H1 (cell line): ENCODE results near the gene NEGR1. TPM values are rescaled to one million over a fixed set of nuclear protein-coding genes. Genes with fewer than 3 reads are reported as not detected.

ENCODE experiments used
- CTCF ChIA-PET: fragments of 300-600 bp; sonication (Branson Sonifier 250); formaldehyde crosslinking; loops from one replicate; lab custom pipeline; 2021; ENCODE audit not compliant: partially characterized antibody; lab: Charles Lee
- POLR2A ChIA-PET: fragments of 300-600 bp; sonication (Branson Sonifier 250); formaldehyde crosslinking; loops from one replicate; lab custom pipeline; 2021; ENCODE audit warnings: inconsistent platforms; ENCODE audit not compliant: partially characterized antibody; lab: Charles Lee
- DNase-seq, 2 experiments: peaks; one replicate each; pipeline versions ENCODE4 v3.0.0 to v3.0.0-alpha.2; 2010 to 2022; ENCODE audit warnings: low spot score in 2 of 2, low read depth in 1 of 2, mixed read lengths in 1 of 2
- FAIRE-seq: peaks from 2 replicates; lab custom pipeline; 2011; peaks lifted over from hg19 to GRCh38; lab: Jason Lieb, UNC
- H2AFZ ChIP-seq: 2 replicates; pipeline ENCODE4 v1.8.1; 2012; ENCODE audit warnings: low read length, inconsistent platforms
- H2AK5ac ChIP-seq: 2 replicates; pipeline ENCODE4 v1.6.1; 2013; ENCODE audit warnings: low read depth, low read length
- H2BK120ac ChIP-seq: replicated peaks from 2 replicates; pipeline ENCODE3; 2013; ENCODE audit warnings: low read depth, low read length, inconsistent platforms
- H2BK12ac ChIP-seq: 2 replicates; pipeline ENCODE4 v1.6.1; 2013; ENCODE audit warnings: low read depth, low read length
- H2BK15ac ChIP-seq: 2 replicates; pipeline ENCODE4 v1.6.1; 2013; ENCODE audit warnings: low read length
- H2BK20ac ChIP-seq: 2 replicates; pipeline ENCODE4 v1.6.1; 2013; ENCODE audit warnings: low read length
- H2BK5ac ChIP-seq: 2 replicates; pipeline ENCODE4 v1.6.1; 2013; ENCODE audit warnings: low read depth, low read length
- H3K14ac ChIP-seq: 2 replicates; pipeline ENCODE4 v1.6.1; 2013; ENCODE audit warnings: inconsistent platforms; ENCODE audit not compliant: insufficient read length
- H3K18ac ChIP-seq: 2 replicates; pipeline ENCODE4 v1.6.1; 2013; ENCODE audit warnings: low read length; ENCODE audit errors: extremely low read depth
- H3K23ac ChIP-seq: 2 replicates; pipeline ENCODE4 v1.6.1; 2013; ENCODE audit warnings: inconsistent platforms; ENCODE audit not compliant: insufficient read length
- H3K23me2 ChIP-seq: 2 replicates; pipeline ENCODE4 v1.6.1; 2013; ENCODE audit warnings: low read depth, low read length
- H3K27ac ChIP-seq: 2 replicates; pipeline ENCODE4 v1.6.1; 2011; ENCODE audit warnings: low read depth, low read length, inconsistent platforms
- H3K27me3 ChIP-seq, 4 experiments: replicated peaks in 1 of 4; 1 replicate in 1 of 4; 2 replicates in 3 of 4; pipeline versions ENCODE4 v1.6.1 to v1.8.1; 2011 to 2013; ENCODE audit warnings: low read length in 3 of 4, mild to moderate bottlenecking in 3 of 4, inconsistent platforms in 2 of 4, mixed read lengths in 2 of 4, moderate library complexity in 1 of 4; ENCODE audit not compliant: control insufficient read depth in 3 of 4, insufficient read depth in 3 of 4; ENCODE audit errors: extremely low read depth in 1 of 4
- H3K36me3 ChIP-seq, 4 experiments: 2 replicates each; pipeline versions ENCODE4 v1.6.1 to v1.8.1; 2011 to 2013; ENCODE audit warnings: mild to moderate bottlenecking in 4 of 4, low read length in 3 of 4, moderate library complexity in 2 of 4, control low read depth in 1 of 4, inconsistent platforms in 1 of 4; ENCODE audit not compliant: insufficient read depth in 4 of 4, control insufficient read depth in 2 of 4
- H3K4ac ChIP-seq: replicated peaks from 2 replicates; pipeline ENCODE3; 2013; ENCODE audit warnings: low read length, low read depth, mixed read lengths, inconsistent platforms; ENCODE audit not compliant: insufficient read length
- H3K4me1 ChIP-seq, 4 experiments: replicated peaks in 1 of 4; 1 replicate in 1 of 4; 2 replicates in 3 of 4; pipeline versions ENCODE4 v1.6.1 to v1.8.1; 2011 to 2013; ENCODE audit warnings: low read length in 3 of 4, inconsistent platforms in 2 of 4, mixed read lengths in 1 of 4; ENCODE audit not compliant: insufficient read depth in 4 of 4, control insufficient read depth in 3 of 4
- H3K4me2 ChIP-seq, 2 experiments: 2 replicates each; pipeline versions ENCODE4 v1.6.1 to v1.8.1; 2011 to 2013; ENCODE audit warnings: low read depth in 2 of 2, low read length in 2 of 2, control low read depth in 1 of 2, inconsistent platforms in 1 of 2, mild to moderate bottlenecking in 1 of 2; ENCODE audit not compliant: insufficient read depth in 1 of 2
- H3K4me3 ChIP-seq, 4 experiments: fragments of 200-600, 300-600 bp in 1 of 4; sonication (generic), shearing (Covaris generic), sonication (Bioruptor Twin) in 1 of 4; 2 replicates each; pipeline versions ENCODE4 v1.5.1 to v1.8.1; 2011 to 2016; ENCODE audit warnings: low read length in 4 of 4, low read depth in 3 of 4, control low read depth in 2 of 4, inconsistent platforms in 2 of 4, mild to moderate bottlenecking in 2 of 4, mixed read lengths in 1 of 4, moderate library complexity in 1 of 4; ENCODE audit not compliant: insufficient read depth in 2 of 4; ENCODE audit errors: extremely low read depth in 1 of 4
- H3K56ac ChIP-seq: replicated peaks from 2 replicates; pipeline ENCODE3; 2013; ENCODE audit warnings: low read depth, mild to moderate bottlenecking, mixed read lengths, low read length, inconsistent platforms; ENCODE audit not compliant: insufficient read length
- H3K79me1 ChIP-seq: 2 replicates; pipeline ENCODE4 v1.6.1; 2013; ENCODE audit warnings: low read depth, low read length, control low read depth
- H3K79me2 ChIP-seq, 2 experiments: 2 replicates each; pipeline versions ENCODE4 v1.6.1 to v1.8.1; 2012 to 2013; ENCODE audit warnings: low read length in 2 of 2, mild to moderate bottlenecking in 2 of 2, inconsistent platforms in 1 of 2; ENCODE audit not compliant: insufficient read depth in 2 of 2, control insufficient read depth in 1 of 2
- H3K9ac ChIP-seq, 4 experiments: replicated peaks in 1 of 4; 1 replicate in 1 of 4; 2 replicates in 3 of 4; pipeline versions ENCODE4 v1.6.1 to v1.8.1; 2011 to 2013; ENCODE audit warnings: low read depth in 3 of 4, low read length in 3 of 4, control low read depth in 2 of 4, mild to moderate bottlenecking in 2 of 4, moderate library complexity in 2 of 4, inconsistent platforms in 1 of 4; ENCODE audit errors: extremely low read depth in 1 of 4
- H3K9me3 ChIP-seq, 2 experiments: 2 replicates each; pipeline versions ENCODE4 v1.6.1 to v1.8.1; 2012 to 2013; ENCODE audit warnings: mild to moderate bottlenecking in 2 of 2, moderate library complexity in 2 of 2, control low read depth in 1 of 2, inconsistent platforms in 1 of 2, low read depth in 1 of 2, low read length in 1 of 2, mixed read lengths in 1 of 2; ENCODE audit not compliant: insufficient read depth in 2 of 2
- H4K20me1 ChIP-seq, 2 experiments: replicated peaks in 1 of 2; 2 replicates each; pipeline versions ENCODE3 to v1.8.1; 2011 to 2013; ENCODE audit warnings: inconsistent platforms in 2 of 2, low read length in 2 of 2, mild to moderate bottlenecking in 1 of 2; ENCODE audit not compliant: insufficient read depth in 2 of 2, control insufficient read depth in 1 of 2
- H4K5ac ChIP-seq: 2 replicates; pipeline ENCODE4 v1.6.1; 2013; ENCODE audit warnings: low read length, low read depth, mixed read lengths, inconsistent platforms; ENCODE audit not compliant: insufficient read length
- H4K8ac ChIP-seq: 2 replicates; pipeline ENCODE4 v1.8.0; 2013; ENCODE audit warnings: mild to moderate bottlenecking, moderate library complexity, low read length, inconsistent platforms; ENCODE audit not compliant: insufficient read depth; ENCODE audit errors: extremely low read depth
- H4K91ac ChIP-seq: replicated peaks from 2 replicates; pipeline ENCODE3; 2013; ENCODE audit warnings: low read length, mixed read lengths, inconsistent platforms; ENCODE audit not compliant: insufficient read length
- ATF2 ChIP-seq: IDR thresholded peaks from 2 replicates; pipeline ENCODE4 v1.6.1; 2012; ENCODE audit warnings: low read length, inconsistent platforms
- EP300 ChIP-seq, 2 experiments: IDR thresholded peaks; 1 replicate in 1 of 2; 2 replicates in 1 of 2; pipeline ENCODE4 v1.6.1; 2011 to 2012; ENCODE audit warnings: low read depth in 2 of 2, low read length in 2 of 2, mild to moderate bottlenecking in 2 of 2, borderline replicate concordance in 1 of 2, inconsistent platforms in 1 of 2, moderate library complexity in 1 of 2
- HDAC6 ChIP-seq: IDR thresholded peaks from one replicate; pipeline ENCODE4 v1.7.1; 2012; ENCODE audit warnings: low read depth, mild to moderate bottlenecking, inconsistent platforms, low read length, moderate library complexity
- JUN ChIP-seq: IDR thresholded peaks from 2 replicates; pipeline ENCODE4 v1.6.1; 2011; ENCODE audit warnings: low read depth, mild to moderate bottlenecking, improper control_type of control experiment, low read length
- NRF1 ChIP-seq: IDR thresholded peaks from 2 replicates; pipeline ENCODE4 v1.6.1; 2011; ENCODE audit warnings: mild to moderate bottlenecking, low read depth, low read length, improper control_type of control experiment
- SAP30 ChIP-seq: fragments of 300-600 bp; sonication (generic); IDR thresholded peaks from 2 replicates; pipeline ENCODE4 v1.7.1; 2012; ENCODE audit warnings: low read length, moderate library complexity, mild to moderate bottlenecking, inconsistent platforms; ENCODE audit not compliant: insufficient read depth, insufficient replicate concordance
- SIN3A ChIP-seq, 2 experiments: IDR thresholded peaks in 1 of 2; conservative IDR thresholded peaks in 1 of 2; 2 replicates each; pipeline ENCODE4 v1.6.1; 2011 to 2012; ENCODE audit warnings: low read length in 2 of 2, improper control_type of control experiment in 1 of 2, low read depth in 1 of 2, mild to moderate bottlenecking in 1 of 2
- SIX5 ChIP-seq: IDR thresholded peaks from 2 replicates; pipeline ENCODE4 v1.6.1; 2011; ENCODE audit warnings: mild to moderate bottlenecking, low read depth, low read length
- SP2 ChIP-seq: IDR thresholded peaks from 2 replicates; pipeline ENCODE4 v1.6.1; 2012; ENCODE audit warnings: mild to moderate bottlenecking, low read length, inconsistent platforms
- SUZ12 ChIP-seq: fragments of 200-600 bp; sonication (generic); IDR thresholded peaks from 2 replicates; pipeline ENCODE4 v1.6.1; 2012; ENCODE audit warnings: mild to moderate bottlenecking, inconsistent platforms, low read length, moderate library complexity, mixed read lengths
- TAF1 ChIP-seq: IDR thresholded peaks from 2 replicates; pipeline ENCODE4 v1.6.1; 2011; ENCODE audit warnings: mild to moderate bottlenecking, low read depth, low read length
- TCF12 ChIP-seq: IDR thresholded peaks from 2 replicates; pipeline ENCODE4 v1.6.1; 2011; ENCODE audit warnings: low read depth, mild to moderate bottlenecking, low read length
- WGBS, 2 experiments: shearing (Covaris generic) in 1 of 2; methylation state at CpG; one replicate each; pipeline versions ENCODE4 v1.1.6 to v1.1.7; 2013 to 2015; ENCODE audit warnings: low lambda C conversion rate in 2 of 2, mixed read lengths in 2 of 2, inconsistent platforms in 1 of 2, low coverage in 1 of 2, missing lambda C conversion rate in 1 of 2; ENCODE audit not compliant: insufficient replicate concordance in 2 of 2, insufficient coverage in 1 of 2, insufficient read length in 1 of 2; ENCODE audit errors: extremely low coverage in 1 of 2, missing lambda C conversion rate in 1 of 2; 5-methylcytosine and 5-hydroxymethylcytosine counted together
- polyA plus RNA-seq, 7 experiments: library from polyadenylated mRNA; depleted of rRNA in 3 of 7; stranded (reverse) in 5 of 7; unstranded in 2 of 7; fragments of >200 nt in 5 of 7; fragments of 200-250 nt in 2 of 7; gene quantifications; 1 replicate in 5 of 7; 2 replicates in 1 of 7; 4 replicates in 1 of 7; pipeline versions ENCODE4 v1.2.1 to v1.2.3, GENCODE V29; 2011 to 2013; ENCODE audit warnings: missing spikeins in 2 of 7, mixed read lengths in 2 of 7
- total RNA-seq: library from RNA; stranded (reverse); fragmentation: NEBNext Ultra II Directional; extraction: Animal tissue kit (Norgen Biotek cat#: 25700); gene quantifications from 2 replicates; pipeline ENCODE4 v1.2.1, GENCODE V29; 2021
- TF ChIP-seq, protein P1 (sequence below): IDR thresholded peaks from 2 replicates; pipeline ENCODE4 v1.6.1; 2012; ENCODE audit warnings: inconsistent platforms

NEGR1 gene
- total and polyA plus RNA-seq, 2 of the 8 experiments (the other 6 are each of a cell fraction or from before 2014, with no cell fraction given), result 0.71 to 1.3 TPM

DNA sequence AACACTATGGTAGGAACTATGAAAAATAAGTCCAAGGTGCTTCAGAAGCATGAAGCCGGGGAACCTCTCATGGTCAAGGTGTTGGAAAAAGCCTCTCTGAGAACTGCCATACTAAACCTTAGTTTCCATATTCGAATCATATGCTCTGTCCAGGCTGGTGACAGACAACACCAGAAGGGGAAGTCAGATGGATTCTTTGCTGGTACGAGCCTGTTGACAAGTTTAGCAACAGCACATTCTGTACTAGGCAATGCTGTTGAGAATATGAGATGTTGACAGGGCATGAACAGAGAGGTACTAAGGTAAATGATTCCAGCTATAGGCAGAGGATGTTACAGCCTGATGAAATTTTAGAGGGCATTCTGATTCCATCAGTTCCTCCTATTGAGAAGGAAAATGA, 740.2 kb downstream of the NEGR1 start:
- H3K18ac ChIP-seq, result no peak overlapping the region
- FAIRE-seq (no peak), DNase-seq (no peak)
- H3K23me2 ChIP-seq, result no peaks in the 10 kb centered on the region
- no peak overlapping the region for H3K14ac ChIP-seq
- H3K79me1 ChIP-seq, result no peaks in the 10 kb centered on the region
- POLR2A ChIA-PET, result no interaction called here
- no peak overlapping the region for H4K91ac ChIP-seq
- H2AFZ ChIP-seq, result no peak overlapping the region
- no peak overlapping the region for H2BK15ac ChIP-seq
- H3K56ac ChIP-seq, result no peak overlapping the region
- H4K8ac ChIP-seq, result no peak overlapping the region
- H3K4me1 ChIP-seq, result no peaks in the 10 kb centered on the region
- no peak overlapping the region for H3K4me2 ChIP-seq
- H4K20me1 ChIP-seq, result no peaks in the 10 kb centered on the region
- CTCF ChIA-PET, result no interaction called here
- H2AK5ac ChIP-seq, result no peak overlapping the region
- no peaks in the 10 kb centered on the region for H3K27me3 ChIP-seq
- H2BK12ac ChIP-seq, result no peak overlapping the region
- H3K36me3 ChIP-seq, result no peaks in the 10 kb centered on the region
- no peaks in the 10 kb centered on the region for H3K9me3 ChIP-seq
- 88% methylated on average over 3 of the region's 3 CpGs; no CpG with 5 or more reads in 1 of the 2 experiments for WGBS, 2 experiments
- H3K27ac ChIP-seq, result no peak overlapping the region
- no peak overlapping the region for H2BK5ac ChIP-seq
- no peak overlapping the region for H2BK120ac ChIP-seq
- no peak overlapping the region for H4K5ac ChIP-seq
- H3K4me3 ChIP-seq, result no peak overlapping the region
- H2BK20ac ChIP-seq, result no peak overlapping the region
- no peak overlapping the region for H3K4ac ChIP-seq
- H3K23ac ChIP-seq, result no peak overlapping the region
- no peaks in the 10 kb centered on the region for H3K79me2 ChIP-seq
- no peak overlapping the region for H3K9ac ChIP-seq
- no peak for TF ChIP-seq SIN3A (conservative IDR thresholded peaks at IDR 0.05 in 1 of 2, IDR thresholded peaks at IDR 0.05 in 1 of 2; ENCODE audit: low read depth in 1 of 2, low read length in 2 of 2)
- no peak for TF ChIP-seq SAP30
- TF ChIP-seq NRF1, result no peak
- no peak for TF ChIP-seq TCF12
- TF ChIP-seq TAF1, result no peak
- no peak for TF ChIP-seq ATF2
- TF ChIP-seq HDAC6, result no peak
- TF ChIP-seq SUZ12, result no peak
- TF ChIP-seq, protein P1, sequence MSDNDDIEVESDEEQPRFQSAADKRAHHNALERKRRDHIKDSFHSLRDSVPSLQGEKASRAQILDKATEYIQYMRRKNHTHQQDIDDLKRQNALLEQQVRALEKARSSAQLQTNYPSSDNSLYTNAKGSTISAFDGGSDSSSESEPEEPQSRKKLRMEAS, result no peak
- no peak for TF ChIP-seq JUN
- TF ChIP-seq SIX5, result no peak
- TF ChIP-seq EP300 (IDR thresholded peaks at IDR 0.05; ENCODE audit: borderline replicate concordance in 1 of 2, low read depth in 2 of 2, low read length in 2 of 2), result no peak
- TF ChIP-seq SP2, result no peak
